Measurements from ENCODE around the gene PWWP2A.
A peak's percentile ranks its signal among the peaks of the same experiment; 100 is the strongest.
"Not testable (repeated sequence)": the region's sequence is repeated elsewhere in the genome, so short reads cannot be mapped to it uniquely, and the experiment has no call there.

Gene PWWP2A

DNA sequence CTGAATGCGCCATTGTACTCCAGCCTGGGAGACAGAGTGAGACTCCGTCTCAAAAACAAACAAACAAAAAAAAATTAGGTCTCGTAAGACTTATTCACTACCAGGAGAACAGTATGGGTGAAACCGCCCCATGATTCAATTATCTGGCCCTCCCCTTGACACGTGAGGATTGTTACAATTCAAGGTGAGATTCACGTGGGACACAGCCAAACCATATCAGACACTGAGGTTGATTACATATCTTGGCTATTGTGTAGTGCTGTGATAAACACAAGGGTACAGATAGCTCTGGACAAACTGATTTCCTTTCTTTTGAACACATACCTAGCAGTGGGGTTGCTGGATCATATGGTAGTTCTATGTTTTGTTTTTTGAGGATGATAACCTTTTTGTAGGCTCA, 42.4 kb upstream of the PWWP2A start:
- Histone ChIP-seq H3K27me3 (ENCODE audit: insufficient read depth, low read length) (no peaks in the 10 kb centered on the region), H3K36me3 (ENCODE audit: insufficient read depth, low read length) (no peaks in the 10 kb centered on the region), H3K4me3 (ENCODE audit: low read depth, low read length, poor library complexity, severe bottlenecking) (no peak overlapping the region), H3K4me2 (ENCODE audit: low read length) (no peak overlapping the region), H3K9ac (ENCODE audit: low read length) (no peak overlapping the region), H4K20me1 (ENCODE audit: insufficient read depth, low read length) (no peaks in the 10 kb centered on the region), H3K4me1 (ENCODE audit: insufficient read depth, low read length, severe bottlenecking) (peaks cover 14% of the 10 kb centered on the region), H3F3A (ENCODE audit: insufficient read depth, low read length) (no peaks in the 10 kb centered on the region), H3K9me2 (ENCODE audit: low read depth, low read length) (no peaks in the 10 kb centered on the region), H3K79me2 (ENCODE audit: insufficient read depth, low read length) (no peaks in the 10 kb centered on the region), H3K27ac (ENCODE audit: low read depth, low read length, poor library complexity, severe bottlenecking) (no peak overlapping the region), H2AFZ (ENCODE audit: low read length) (no peak overlapping the region), H3K9me3 (ENCODE audit: low read length) (no peaks in the 10 kb centered on the region)
- TF ChIP-seq EZH2 (IDR thresholded peaks at IDR 0.05; ENCODE audit: borderline replicate concordance, low read length): no peak
- TF ChIP-seq, protein P1, sequence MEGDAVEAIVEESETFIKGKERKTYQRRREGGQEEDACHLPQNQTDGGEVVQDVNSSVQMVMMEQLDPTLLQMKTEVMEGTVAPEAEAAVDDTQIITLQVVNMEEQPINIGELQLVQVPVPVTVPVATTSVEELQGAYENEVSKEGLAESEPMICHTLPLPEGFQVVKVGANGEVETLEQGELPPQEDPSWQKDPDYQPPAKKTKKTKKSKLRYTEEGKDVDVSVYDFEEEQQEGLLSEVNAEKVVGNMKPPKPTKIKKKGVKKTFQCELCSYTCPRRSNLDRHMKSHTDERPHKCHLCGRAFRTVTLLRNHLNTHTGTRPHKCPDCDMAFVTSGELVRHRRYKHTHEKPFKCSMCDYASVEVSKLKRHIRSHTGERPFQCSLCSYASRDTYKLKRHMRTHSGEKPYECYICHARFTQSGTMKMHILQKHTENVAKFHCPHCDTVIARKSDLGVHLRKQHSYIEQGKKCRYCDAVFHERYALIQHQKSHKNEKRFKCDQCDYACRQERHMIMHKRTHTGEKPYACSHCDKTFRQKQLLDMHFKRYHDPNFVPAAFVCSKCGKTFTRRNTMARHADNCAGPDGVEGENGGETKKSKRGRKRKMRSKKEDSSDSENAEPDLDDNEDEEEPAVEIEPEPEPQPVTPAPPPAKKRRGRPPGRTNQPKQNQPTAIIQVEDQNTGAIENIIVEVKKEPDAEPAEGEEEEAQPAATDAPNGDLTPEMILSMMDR (IDR thresholded peaks at IDR 0.05; ENCODE audit: low read length): no peak

DNA sequence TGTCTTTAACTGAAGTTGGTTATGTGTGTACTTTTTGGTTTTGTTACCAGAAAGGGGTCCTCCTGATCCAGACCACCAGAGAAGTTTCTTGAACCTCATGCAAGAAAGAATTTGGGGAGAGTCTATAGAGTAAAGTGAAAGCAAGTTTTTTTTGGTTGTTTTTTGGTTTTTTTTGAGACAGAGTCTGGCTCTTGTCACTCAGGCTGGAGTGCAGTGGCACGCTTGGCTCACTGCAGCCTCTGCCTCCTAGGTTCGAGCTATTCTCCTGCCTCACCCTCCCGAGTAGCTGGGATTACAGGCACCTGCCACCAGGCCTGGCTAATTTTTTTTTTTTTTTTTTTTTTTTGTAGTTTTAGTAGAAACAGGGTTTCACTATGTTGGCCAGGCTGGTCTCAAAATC, 41.6 kb upstream of the PWWP2A start:
- H3K9me2 ChIP-seq (ENCODE audit: low read depth, low read length); H3F3A ChIP-seq (ENCODE audit: insufficient read depth, low read length); H3K27ac ChIP-seq (ENCODE audit: low read depth, low read length, poor library complexity, severe bottlenecking); H3K9me3 ChIP-seq (ENCODE audit: low read length); H4K20me1 ChIP-seq (ENCODE audit: insufficient read depth, low read length); H2AFZ ChIP-seq (ENCODE audit: low read length); H3K4me3 ChIP-seq (ENCODE audit: low read depth, low read length, poor library complexity, severe bottlenecking); H3K36me3 ChIP-seq (ENCODE audit: insufficient read depth, low read length); H3K9ac ChIP-seq (ENCODE audit: low read length); H3K79me2 ChIP-seq (ENCODE audit: insufficient read depth, low read length); H3K4me2 ChIP-seq (ENCODE audit: low read length); H3K27me3 ChIP-seq (ENCODE audit: insufficient read depth, low read length): not testable (repeated sequence)
- peaks cover 14% of the 10 kb centered on the region for H3K4me1 ChIP-seq (ENCODE audit: insufficient read depth, low read length, severe bottlenecking)

DNA sequence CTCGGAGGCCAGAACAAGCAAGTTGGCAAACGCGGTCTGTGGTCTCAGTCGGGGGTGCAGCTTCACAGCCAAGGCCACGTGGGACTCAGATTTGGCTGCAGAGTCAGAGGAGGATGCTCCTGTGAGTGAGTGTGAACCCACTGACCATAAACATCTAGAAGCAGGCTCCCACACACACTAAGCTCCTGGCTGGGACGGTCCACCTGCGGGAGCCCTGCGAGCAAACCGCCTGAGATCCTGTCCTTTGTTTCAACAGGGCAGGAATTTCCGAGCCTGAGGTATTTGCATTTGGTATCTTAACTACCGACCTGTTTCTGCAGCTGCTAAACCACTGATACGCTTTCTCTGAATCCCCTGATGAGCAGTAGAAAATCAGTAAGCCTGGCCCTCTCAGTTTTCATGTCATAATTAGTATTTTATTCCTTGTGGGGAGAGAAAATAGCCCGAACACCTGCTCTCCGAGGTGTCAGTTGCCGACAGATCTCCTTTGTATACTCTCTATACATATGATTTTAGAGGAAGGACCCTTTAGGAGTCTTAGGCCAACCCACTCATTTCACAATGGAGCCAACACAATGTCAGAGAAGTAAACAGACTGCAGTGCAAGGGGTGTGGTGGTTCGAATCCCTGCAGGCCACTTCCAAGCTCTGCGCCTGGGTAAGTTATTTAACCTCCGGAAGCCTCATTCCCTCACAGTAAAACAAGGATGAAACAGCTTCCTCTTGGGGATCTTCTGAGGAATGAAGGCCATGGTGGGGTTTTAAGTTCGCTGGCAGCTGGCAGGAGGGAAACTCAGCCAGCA, 40.9 kb upstream of the PWWP2A start:
- Histone ChIP-seq H3K4me2 (ENCODE audit: low read length) (peak overlapping the region; percentile 29; the same call in 1 of the 2 replicates), H3K9me2 (ENCODE audit: low read depth, low read length) (no peaks in the 10 kb centered on the region), H3K9me3 (ENCODE audit: low read length) (no peaks in the 10 kb centered on the region), H3F3A (ENCODE audit: insufficient read depth, low read length) (no peaks in the 10 kb centered on the region), H3K9ac (ENCODE audit: low read length) (no peak overlapping the region), H3K27ac (ENCODE audit: low read depth, low read length, poor library complexity, severe bottlenecking) (no peak overlapping the region), H3K4me3 (ENCODE audit: low read depth, low read length, poor library complexity, severe bottlenecking) (no peak overlapping the region), H3K79me2 (ENCODE audit: insufficient read depth, low read length) (no peaks in the 10 kb centered on the region), H3K4me1 (ENCODE audit: insufficient read depth, low read length, severe bottlenecking) (peaks cover 14% of the 10 kb centered on the region), H3K36me3 (ENCODE audit: insufficient read depth, low read length) (no peaks in the 10 kb centered on the region), H2AFZ (ENCODE audit: low read length) (no peak overlapping the region), H3K27me3 (ENCODE audit: insufficient read depth, low read length) (no peaks in the 10 kb centered on the region), H4K20me1 (ENCODE audit: insufficient read depth, low read length) (no peaks in the 10 kb centered on the region)
- TF ChIP-seq EZH2 (IDR thresholded peaks at IDR 0.05; ENCODE audit: borderline replicate concordance, low read length): no peak
- TF ChIP-seq, protein P1 (IDR thresholded peaks at IDR 0.05; ENCODE audit: low read length): no peak

DNA sequence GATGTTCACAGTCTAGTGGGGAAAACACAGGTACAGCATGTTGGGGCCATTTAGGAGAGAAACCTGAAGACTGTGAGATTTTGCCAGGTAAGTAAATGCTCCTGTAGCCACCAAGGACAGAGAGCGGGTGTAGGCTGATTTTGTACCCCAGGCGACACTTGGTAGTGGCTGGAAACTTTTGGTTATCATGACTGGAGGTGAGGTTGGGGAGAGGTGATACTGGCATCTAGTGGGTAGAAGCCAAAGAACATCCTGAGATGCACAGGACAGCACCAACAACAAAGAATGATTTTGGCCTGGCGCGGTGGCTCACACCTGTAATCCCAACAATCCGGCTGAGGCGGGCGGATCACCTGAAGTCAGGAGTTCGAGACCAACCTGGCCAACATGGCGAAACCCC, 38.8 kb upstream of the PWWP2A start:
- no peak overlapping the region for H3K4me3 ChIP-seq (ENCODE audit: low read depth, low read length, poor library complexity, severe bottlenecking)
- no peaks in the 10 kb centered on the region for H3K9me3 ChIP-seq (ENCODE audit: low read length)
- no peak overlapping the region for H2AFZ ChIP-seq (ENCODE audit: low read length)

More for the DNA sequence above, 38.8 kb upstream of the PWWP2A start:
- H3K27me3 ChIP-seq (ENCODE audit: insufficient read depth, low read length): no peaks in the 10 kb centered on the region
- TF ChIP-seq, protein P1 (IDR thresholded peaks at IDR 0.05; ENCODE audit: low read length): peak; percentile 33
- no peak for TF ChIP-seq EZH2 (IDR thresholded peaks at IDR 0.05; ENCODE audit: borderline replicate concordance, low read length)
- no peaks in the 10 kb centered on the region for H3K36me3 ChIP-seq (ENCODE audit: insufficient read depth, low read length)
- H3K9ac ChIP-seq (ENCODE audit: low read length): no peak overlapping the region
- H3K9me2 ChIP-seq (ENCODE audit: low read depth, low read length): no peaks in the 10 kb centered on the region
- H3K27ac ChIP-seq (ENCODE audit: low read depth, low read length, poor library complexity, severe bottlenecking): no peak overlapping the region
- H3F3A ChIP-seq (ENCODE audit: insufficient read depth, low read length): no peaks in the 10 kb centered on the region
- H3K4me2 ChIP-seq (ENCODE audit: low read length): no peak overlapping the region
- no peaks in the 10 kb centered on the region for H4K20me1 ChIP-seq (ENCODE audit: insufficient read depth, low read length)
- peaks cover 14% of the 10 kb centered on the region for H3K4me1 ChIP-seq (ENCODE audit: insufficient read depth, low read length, severe bottlenecking)
- no peaks in the 10 kb centered on the region for H3K79me2 ChIP-seq (ENCODE audit: insufficient read depth, low read length)
